HS-27A (cell line): Measurements from ENCODE around the gene CISD1.
A peak's percentile ranks its signal among the peaks of the same experiment; 100 is the strongest.
"Not testable (repeated sequence)": the region's sequence is repeated elsewhere in the genome, so short reads cannot be mapped to it uniquely, and the experiment has no call there.

ENCODE experiments used
- DNase-seq: peaks from one replicate; pipeline ENCODE4 v3.0.0-alpha.2; 2012; ENCODE audit warnings: low read depth, missing footprints

The CISD1 gene

DNA sequence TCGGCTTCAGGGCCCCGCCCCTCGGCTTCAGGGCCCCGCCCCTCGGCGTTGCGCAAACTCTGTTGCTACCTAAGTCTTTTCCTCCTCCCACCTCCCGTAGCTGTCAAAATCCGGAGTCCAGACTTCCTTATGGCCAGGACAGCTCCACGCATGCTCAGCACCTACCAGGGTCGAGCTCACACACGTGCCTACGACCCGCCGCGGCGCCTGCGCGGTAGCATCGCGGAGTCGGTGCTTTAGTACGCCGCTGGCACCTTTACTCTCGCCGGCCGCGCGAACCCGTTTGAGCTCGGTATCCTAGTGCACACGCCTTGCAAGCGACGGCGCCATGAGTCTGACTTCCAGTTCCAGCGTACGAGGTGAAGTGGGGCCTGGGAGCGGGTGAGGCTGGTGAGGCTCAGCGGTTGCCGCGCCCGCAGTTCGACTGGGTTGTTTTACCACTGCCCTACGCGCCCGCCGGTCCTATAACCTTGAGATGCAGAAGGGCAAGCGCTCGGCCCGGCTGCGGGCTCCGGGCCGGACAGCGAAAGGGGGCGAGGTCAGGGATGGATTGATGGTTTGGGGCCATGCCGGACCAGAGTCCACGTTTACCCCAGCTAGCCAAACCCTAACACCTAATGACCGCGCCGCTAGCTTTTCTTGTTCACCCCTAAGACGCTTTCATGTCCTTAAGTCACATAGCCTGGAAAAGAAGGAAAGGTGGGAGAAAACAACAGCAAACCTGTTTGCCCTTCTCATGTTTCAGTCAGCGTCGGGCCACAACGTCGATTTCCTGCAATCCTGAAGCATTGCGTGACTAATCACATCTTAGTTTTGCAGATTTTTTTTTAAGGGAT, at the start of gene CISD1:
CISD1 (plus strand) TSS at position 217 of the 836 bp plus-strand sequence; CDS start at position 329, 112 bp downstream.
- peak; percentile 89 for DNase-seq

DNA sequence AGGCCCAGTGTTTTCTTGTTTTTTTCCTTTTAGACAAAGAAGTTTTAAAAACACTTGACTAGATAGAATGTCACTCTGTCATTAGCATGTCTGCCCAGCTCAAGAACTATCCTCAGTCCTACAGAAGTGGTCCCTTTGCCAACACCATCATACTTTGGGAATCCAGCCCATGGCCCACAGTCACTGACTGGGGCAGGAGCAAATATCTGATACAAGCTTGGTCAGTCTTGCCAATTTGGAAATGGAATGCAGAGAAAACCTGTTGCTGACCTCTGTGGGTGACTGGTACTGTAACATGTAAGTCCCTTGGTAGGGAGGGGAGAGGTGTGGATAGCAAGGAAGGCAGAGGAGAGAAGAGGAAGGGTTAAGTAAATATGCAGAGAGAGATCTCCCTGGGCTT, 49.1 kb upstream of the CISD1 start:
- DNase-seq: no peak

DNA sequence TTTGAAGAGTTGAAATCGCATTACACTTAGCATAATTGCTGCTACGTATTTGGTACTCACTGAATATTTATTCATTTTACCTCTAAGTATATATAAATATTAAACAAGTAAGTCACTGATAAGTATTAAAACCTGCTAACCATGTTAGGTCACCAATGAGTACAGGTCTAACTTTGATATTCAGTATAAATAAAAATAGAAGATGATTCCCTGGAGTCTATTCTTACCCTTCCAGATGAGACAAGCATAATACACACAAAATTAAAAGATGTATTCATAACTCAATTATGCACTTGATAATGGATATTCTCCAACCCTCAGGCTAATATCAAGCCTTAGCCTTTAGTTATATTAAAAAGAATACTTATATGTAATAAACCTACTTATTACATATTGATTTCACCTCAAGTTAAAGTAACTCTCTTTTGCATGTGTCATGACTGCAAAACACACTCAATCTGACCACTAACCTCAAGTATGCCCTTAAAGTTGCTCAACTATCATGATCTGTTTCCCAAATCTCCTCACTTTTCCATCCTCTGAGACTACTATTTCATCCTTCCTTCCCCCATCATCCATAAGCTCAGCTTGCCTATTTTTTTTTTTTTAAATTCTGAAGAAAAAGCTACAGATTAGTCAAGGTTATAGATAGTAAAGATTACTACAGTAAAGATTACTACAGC, 48.1 kb upstream of the CISD1 start:
- no peak for DNase-seq

DNA sequence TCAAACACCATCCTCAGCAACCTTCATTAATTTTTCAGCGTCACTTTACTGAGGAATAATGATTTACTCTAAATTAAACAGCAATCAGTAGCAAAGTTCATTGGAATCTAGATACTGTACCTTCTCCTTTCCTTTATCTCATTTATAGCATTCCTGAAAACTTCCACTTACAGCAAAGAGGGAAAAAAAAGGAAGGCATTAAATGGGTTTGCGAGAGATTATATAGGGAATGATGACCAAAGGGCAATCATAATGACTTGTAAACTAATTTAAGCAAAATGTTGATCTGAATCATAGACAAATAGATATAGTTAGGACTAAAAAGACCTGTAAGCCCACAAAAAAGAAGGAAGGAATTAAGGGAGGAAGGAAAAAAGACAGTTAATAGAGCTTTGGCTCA, 43.3 kb upstream of the CISD1 start:
- DNase-seq: no peak

DNA sequence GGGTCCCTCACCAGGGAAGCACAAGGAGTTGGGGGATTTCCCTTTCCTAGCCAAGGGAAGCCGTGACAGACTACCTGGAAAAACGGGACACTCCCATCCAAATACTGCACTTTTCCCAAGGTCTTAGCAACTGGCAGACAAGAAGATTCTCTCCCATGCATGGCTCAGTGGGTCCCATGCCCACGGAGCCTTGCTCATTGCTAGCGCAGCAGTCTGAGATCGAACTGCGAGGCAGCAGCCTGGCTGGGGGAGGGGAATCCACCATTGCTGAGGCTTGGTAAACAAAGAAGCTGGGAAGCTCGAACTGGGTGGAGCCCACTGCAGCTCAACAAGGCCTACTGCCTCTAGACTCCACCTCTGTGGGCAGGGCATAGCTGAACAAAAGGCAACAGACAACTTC, 39.1 kb upstream of the CISD1 start:
- DNase-seq: not testable (repeated sequence)

DNA sequence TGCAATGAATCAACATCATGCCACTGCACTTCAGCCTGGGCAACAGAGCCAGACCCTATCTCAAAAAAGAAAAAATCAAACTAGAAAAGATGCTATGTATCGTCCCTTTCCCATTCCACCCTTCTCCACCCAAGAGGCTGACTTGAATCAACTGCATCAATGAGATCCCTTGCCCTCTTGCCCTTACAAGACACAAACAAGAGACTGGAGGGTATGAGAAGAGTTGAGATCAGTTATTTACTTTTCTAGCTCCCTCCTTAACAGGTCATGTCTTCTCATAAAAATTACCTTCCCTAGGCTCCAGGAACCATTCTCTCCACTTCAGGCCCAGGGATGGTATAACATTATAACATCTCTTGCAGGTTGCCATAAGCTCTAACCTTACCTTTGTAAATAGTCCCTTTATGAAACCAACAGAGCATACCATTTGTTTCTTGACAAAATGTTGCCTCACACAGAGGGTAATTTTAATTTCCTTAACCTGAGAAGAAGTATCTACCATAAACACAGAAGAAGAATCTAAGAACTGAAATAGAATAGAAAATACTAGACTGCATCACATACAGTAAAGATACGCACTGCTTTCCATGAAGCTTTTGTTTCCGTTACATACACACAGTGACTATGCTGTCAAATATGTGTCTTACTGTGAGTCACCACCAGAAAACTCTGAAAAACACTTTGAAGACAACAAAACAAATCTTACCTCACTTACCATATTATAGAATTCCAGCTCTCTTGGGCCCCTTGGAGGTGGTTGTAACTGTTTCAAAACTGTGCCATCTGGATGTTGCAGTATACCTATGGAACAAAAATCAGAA, 31.7 kb upstream of the CISD1 start:
- DNase-seq: peak; percentile 60

DNA sequence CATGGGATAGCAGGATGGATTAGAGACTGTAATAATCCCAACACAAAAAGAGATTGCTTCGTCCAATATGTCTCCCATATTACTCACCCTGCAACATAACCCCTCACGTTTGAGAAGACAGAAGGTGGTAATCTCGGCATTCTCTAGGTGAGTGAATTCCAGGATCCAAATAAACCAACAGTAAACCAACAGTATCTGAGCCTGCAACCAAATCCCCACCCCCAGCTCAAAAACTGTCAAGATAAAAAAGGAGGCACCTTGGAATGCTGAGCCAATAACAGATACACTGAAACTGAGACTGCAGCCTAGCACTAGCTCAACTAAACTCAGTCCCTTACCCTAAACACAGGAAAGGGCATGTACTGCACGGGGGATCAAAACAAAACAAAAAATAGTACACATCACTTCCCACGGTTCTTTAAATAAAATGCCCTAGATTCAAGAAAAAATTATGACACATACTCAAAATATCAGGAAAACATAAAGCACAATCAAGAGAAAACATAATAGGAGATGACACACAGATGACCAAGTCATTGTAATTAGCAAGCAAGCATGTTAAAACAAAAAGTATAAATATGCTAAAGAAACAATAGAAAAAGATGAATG, 29.3 kb upstream of the CISD1 start:
- DNase-seq: no peak

DNA sequence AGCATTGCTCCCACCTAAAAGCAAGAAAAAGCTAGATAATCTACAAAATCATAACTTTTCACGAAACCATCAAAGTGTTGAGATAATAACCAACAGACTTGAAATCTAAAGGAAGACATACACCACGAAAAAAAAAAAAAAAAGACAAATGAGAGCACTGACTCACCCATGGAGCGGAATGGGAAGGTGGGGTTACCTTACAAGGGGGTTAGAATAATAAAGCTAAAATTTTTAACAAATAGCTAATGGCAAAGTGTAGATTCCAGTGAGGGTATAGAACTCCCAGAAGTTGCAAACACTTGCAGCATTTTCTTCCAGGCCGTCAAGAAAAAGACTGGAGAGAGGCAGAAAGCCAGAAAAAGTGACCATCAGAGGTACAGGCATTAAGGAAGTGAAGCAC, 28.4 kb upstream of the CISD1 start:
- DNase-seq: no peak

DNA sequence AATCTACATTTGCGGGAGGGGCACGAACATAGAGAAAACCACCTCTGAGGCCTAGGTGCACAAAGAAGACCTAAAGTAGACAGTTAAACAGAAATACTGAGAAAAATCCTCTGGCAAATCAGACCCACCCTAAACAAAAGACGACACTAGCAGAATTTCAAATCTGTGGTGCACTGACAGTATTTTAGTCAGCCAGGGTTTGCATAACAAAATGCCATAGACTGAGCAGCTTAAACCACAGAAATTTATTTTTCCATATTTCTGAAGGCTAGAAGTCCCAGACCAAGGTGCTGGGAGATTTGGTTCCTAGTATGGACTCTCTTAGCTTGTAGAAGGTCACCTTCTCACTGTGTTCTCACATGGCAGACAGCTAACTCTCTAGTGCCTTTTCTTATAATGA, 27.6 kb upstream of the CISD1 start:
- no peak for DNase-seq

DNA sequence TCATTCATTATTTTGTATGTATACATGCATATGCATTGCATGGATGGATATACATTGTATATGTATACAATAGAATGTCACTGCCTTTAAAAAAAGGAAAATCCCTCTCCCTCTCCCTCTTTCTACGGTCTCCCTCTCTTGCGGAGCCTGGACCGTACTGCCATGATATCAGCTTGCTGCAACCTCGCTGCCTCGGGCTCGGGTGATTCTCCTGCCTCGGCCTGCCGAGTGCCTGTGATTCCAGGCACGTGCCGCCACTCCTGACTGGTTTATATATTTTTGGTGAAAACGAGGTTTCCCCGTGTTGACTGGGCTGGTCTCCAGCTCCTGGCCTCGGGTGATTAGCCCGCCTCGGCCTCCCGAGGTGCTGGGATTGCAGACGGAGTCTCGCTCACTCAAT, 25.7 kb upstream of the CISD1 start:
- DNase-seq: no peak

DNA sequence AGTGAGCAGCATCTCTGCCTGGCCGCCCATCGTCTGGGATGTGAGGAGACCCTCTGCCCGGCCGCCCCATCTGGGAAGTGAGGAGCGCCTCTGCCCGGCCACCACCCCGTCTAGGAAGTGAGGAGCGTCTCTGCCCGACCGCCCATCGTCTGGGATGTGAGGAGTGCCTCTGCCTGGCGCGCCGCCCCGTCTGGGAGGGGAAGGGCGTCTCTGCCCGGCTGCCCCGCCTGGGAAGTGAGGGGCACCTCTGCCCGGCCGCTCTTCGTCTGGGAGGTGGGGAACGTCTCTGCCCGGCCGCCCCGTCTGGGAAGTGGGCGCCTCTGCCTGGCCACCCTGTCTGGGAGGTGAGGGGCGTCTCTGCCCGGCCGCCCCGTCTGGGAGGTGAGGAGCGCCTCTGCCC, 25.2 kb upstream of the CISD1 start:
- not testable (repeated sequence) for DNase-seq

DNA sequence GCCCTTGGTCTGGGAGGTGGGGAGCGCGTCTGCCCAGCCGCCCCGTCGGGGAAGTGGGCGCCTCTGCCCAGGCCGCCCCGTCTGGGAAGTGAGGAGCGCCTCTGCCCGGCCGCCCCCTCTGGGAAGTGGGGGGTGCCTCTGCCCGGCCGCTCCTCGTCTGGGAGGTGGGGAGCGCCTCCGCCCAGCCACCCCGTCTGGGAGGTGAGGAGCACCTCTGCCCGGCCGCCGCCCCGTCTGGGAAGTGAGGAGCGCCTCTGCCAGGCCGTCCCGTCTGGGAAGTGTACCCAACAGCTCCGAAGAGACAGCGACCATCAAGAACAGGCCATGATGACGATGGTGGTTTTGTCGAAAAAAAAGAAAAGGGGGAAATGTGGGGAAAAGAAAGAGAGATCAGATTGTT, 24.7 kb upstream of the CISD1 start:
- DNase-seq: not testable (repeated sequence)

DNA sequence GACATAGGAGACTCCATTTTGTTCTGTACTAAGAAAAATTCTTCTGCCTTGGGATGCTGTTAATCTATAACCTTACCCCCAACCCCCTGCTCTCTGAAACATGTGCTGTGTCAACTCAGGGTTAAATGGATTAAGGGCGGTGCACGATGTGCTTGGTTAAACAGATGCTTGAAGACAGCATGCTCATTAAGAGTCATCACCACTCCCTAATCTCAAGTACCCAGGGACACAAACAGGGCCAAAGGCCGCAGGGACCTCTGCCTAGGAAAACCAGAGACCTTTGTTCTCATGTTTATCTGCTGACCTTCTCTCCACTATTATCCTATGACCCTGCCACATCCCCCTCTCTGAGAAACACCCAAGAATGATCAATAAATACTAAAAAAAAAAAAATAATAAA, 24.3 kb upstream of the CISD1 start:
- DNase-seq: not testable (repeated sequence)

DNA sequence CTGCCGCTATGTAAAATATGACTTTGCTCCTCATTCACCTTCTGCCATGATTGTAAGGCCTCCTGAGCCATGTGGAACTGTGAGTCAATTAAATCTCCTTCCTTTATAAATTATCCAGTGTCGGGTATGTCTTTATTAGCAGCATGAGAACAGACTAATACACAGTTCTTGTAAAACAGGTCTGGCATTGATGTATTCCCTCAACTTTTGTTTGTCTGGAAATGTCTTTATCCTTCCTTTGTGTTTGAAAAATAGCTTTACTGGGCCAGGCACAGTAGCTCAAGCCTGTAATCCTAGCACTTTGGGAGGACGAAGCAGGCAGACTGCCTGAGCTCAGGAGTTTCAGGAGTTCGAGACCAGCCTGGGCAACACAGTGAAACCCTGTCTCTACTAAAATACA, 15.8 kb upstream of the CISD1 start:
- no peak for DNase-seq

DNA sequence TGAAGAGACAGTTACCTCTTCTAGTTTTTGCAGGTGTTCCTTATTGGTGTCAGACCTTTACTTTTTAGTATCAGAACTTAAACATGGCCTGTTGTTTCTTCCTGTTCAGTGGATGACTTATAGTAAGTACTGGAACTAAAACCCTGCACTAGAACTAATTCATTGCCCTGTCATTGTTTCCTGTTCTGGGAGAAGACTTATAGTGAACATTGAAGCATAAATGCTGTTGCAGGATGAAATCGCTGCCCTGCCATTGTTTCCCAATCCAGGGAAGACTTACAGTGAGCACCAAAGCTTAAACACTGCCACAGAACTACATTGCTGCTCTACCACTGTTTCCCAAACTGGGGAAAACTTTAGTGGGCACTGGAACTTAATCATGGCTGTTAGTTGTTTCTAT, 14.3 kb upstream of the CISD1 start:
- no peak for DNase-seq

DNA sequence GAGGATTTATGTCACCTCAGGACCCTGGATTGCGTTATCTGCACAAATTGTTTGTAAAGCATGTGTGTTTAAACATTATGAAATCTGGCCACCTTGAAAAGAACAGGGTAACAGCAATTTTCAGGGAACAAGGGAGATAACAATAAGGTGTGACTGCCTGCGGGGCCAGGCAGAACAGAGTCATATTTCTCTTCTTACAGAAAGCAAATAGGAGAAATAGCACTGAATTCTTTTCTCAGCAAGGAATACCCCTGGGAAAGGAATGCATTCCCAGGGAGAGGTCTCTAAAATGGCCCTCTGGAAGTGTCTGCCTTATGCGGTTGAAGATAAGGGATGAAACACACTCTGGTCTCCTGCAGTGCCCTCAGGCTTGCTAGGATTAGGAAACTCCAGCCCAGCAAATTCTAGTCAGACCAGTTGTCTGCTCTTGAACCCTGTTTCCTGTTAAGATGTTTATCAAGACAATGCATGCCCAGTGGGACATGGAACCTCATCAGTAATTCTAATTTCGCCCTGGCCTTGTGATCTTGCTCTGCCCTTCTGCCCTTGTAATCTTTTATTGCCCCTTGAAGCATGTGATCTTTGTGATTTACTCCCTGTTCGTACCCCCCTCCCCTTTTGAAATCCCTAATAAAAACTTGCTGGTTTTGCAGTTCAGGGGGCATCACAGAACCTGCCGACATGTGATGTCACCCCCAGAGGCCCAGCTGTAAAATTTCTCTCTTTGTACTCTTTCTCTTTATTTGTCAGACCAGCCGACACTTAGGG, 12.8 kb upstream of the CISD1 start:
- DNase-seq: not testable (repeated sequence)

DNA sequence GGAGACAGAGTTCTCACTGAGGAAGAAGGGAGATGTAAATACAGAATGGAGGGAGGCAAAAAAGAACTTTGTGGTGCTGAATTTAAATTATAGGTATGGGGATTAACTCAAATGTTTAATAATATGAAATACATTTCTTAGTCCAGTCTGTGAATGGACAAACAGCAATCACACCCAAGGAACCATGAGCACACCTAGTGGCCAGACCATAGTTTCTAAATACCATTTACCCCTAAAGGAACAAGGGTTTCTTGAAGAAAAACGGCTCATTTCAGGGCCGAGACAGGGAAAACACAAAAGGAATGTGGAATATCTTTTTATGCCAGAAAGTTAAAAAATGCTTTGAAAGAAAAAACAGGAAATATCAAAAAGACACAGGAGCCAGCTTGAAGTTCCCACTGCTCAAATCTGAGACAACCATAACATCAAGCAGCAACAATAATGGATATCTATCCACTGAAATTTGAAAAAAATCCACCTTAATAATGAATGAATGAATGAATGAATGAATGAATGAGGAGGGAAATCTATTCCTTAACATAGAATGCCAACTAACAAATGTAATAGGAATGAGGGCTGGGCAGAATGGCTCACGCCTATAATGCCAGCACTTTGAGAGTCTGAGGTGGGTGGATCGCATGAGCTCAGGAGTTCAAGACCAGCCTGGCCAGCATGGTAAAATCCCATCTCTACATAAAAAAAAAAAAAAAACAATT, 9.8 kb upstream of the CISD1 start:
- DNase-seq: no peak

DNA sequence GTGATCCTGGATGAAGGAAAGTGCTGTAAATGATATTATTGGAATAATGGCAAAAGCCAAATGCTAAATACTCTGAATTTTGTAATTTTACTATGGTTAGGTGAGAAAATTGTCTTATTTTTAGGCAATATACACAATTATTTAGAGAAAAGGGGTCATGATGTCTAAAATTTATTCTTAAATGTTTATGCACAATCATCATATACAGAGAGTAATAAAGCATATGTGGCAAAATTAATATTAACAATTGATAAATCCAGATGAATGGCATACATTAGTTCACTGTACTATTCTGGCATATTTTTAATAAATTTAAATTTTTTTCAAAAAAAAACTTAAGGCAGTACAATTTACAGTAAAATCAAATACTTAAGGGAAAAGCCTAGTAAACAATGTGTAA, 8.6 kb upstream of the CISD1 start:
- DNase-seq: no peak

DNA sequence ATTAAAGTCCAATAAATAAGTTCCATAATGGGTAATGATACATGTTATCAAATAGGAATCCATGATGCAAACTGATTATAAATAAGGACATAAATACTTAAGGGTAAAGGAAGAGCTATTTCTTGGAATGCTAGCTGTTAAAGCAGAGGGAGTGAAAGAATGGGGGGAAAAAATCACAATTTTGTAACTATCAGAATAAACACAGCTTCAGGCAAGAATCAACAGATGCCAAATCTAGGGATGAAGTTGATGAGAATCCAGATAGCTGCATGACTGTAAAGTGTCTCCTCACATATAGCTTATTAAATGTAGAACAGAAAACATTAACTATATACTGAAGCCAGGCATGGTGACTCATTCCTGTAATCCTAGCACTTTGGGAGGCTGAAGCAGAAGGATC, 6.2 kb upstream of the CISD1 start:
- DNase-seq: no peak

DNA sequence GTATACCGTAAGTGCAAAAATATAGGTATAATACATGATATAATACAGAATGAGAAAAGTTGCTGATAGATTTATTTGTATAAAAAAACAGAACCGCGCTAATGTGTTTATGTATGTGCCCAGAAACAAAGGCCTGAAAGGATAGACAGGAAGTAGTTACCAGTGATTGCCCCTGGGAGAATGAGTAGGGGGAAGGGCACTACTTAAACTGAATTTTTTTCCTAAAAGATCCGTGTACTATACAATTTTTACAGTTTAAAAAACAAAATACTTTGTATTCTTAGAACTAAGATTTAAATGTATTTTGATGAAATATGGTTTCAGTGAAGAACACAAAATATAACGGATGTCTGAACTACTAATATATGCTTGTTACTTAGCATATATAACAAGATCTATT, 4.2 kb upstream of the CISD1 start:
- no peak for DNase-seq

DNA sequence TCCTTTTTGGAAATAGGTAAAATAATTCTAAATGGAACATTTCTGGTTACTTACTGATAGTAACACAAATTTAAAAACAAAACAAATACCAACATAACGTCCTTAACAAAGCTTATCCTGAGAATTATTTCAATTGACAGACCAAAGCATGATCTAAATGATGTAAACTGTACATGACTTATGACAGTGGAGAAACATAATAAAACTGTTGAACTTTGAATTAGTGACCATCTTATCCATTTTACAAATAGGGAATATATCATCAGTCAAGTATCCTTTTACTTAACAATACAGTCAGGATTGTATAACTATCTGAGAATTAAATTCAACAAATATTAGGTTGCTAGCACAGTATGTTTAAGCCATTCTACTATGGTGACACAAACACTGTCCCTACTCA, 3.7 kb upstream of the CISD1 start:
- no peak for DNase-seq
